ENCODE results near the gene DHRSX. TPM values are rescaled to one million over a fixed set of nuclear protein-coding genes. Genes with fewer than 3 reads are reported as not detected.
"Not testable (repeated sequence)": the region's sequence is repeated elsewhere in the genome, so short reads cannot be mapped to it uniquely, and the experiment has no call there.

DHRSX gene
- total RNA-seq, 1 donor from 2014 or later = 23.2 TPM

DNA sequence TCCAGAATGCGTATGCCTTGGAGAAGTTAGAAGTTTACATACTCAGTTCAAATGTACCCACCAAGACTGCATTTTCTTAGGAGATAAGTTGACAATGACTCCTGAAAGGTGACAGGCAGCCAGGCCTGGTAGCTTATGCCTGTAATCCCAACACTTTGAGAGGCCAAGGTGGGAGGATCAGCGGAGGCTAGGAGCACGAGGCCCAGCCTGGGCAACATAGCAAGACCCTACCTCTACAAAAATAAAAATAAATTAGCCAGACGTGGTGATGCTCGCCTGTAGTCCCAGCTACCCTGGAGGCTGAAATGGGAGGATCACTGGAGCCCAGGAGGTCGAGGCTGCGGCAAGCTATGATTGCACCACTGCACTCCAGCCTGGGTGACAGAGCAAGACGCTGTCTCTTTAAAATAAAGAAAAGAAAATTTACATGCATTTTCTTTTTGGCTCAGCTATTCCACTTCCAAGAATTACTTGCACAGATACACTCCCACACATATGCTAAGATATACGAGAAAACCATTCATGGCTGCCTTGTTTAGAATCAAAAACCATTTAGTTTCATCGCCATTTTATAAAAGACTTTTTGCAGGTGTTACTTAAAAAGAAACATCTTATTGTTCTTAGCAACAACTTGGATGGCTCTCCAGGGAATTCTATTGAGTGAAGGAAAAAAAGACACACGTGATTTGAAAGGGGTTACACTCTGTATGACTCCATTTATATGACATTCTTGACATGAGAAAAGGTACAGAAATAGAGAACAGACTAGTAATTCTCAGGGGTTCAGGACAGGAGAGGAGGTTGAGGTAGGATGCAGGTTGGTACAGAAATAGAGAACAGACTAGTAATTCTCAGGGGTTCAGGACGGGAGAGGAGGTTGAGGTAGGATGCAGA, 66.3 kb downstream of the DHRSX start:
- DNase-seq (ENCODE audit: low spot score in 2 of 2) = no peak
- FAIRE-seq = no peak

DNA sequence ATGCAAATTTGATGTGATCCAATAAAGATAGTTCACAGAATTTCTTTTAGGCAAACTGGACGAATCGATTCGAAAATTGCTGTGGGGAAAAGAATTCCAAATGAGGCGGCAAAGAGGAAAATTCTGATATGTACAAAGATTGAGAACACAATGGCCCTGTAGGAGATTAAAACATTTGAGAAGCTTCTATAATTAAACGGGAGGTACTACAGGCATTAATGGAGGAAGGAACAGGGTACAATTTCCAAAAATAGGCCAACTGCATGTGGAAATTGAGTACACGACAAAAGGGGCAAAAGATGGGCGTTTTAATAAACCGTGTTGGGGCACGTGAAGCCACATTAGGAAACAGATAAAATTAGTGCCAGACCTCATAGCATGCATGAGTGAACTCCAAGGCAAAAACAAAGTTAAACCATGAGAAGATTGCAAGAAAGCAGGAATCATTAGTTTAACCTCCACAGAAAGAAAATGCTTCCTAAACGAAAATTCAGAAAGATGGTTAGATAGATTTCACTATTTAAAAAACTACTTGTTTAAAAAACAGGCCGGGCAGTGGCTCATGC, 68.4 kb downstream of the DHRSX start:
- no peak for FAIRE-seq

DNA sequence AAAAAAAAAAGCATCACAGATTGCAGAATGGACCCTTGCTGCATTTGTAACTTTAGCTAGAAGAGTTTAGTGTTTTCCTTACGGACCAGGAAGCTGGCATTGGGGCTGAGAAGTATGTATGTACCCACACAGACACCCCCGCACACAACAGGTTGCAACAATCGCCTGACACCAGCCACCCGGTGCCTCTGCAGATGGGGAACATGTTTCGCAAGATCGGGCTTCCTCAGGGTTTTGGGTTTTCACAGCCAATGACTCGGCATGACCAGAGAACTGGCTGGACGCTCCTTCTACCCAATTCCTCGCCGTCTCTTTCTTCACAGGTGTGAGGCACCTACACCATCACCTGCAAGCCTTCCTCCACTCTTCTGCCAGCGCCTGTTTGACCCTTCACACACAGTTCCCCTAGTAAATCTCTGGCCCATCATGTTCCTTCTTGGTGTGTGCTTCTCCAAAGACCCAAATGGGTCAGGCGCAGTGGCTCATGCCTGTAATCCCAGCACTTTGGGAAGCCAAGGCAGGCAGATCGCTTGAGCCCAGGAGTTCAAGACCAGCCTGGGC, 70.4 kb downstream of the DHRSX start:
- no peak for FAIRE-seq
- DNase-seq (ENCODE audit: low spot score in 2 of 2) = no peak

More for the DNA sequence above, 68.4 kb downstream of the DHRSX start:
- no peak for DNase-seq (ENCODE audit: low spot score in 2 of 2)

DNA sequence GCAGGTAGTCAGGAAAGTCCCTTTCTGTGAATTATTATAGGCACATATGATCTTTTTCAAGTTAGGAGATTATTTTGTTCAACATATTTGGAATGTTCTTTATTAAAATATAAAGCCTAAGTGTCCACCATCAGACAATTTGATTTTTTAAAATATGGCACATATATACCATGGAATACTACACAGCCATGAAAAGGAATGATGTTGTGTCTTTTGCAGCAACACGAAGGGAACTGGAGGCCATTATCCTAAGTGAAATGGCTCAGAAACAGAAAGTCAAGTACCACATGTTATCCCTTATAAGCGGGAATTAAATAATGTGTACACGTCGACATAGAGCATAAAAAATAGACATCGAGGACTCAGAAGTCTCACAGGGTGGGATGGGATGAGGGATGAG, 73.0 kb downstream of the DHRSX start:
- FAIRE-seq (no peak), DNase-seq (ENCODE audit: low spot score in 2 of 2) (no peak)

DNA sequence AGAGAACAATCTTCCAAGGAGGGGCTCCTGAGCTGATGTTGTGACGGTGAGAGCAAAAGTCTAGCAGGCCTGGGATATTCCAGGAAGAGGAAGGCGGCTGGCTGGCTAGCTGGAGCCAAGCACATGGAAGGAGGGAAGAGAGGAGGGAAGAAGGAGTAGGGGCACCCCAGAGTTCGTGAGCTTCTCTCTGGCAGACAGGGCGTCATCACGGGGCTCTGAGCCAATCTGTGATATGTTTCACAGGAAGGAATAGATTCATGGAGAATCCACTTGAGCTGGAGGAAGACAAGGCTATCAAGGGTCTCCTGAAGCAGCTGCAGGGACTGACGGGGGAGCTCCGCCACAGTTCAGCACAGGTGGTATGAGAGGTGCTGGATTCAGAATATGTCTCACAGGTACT, 73.6 kb downstream of the DHRSX start:
- FAIRE-seq (no peak), DNase-seq (ENCODE audit: low spot score in 2 of 2) (no peak)

DNA sequence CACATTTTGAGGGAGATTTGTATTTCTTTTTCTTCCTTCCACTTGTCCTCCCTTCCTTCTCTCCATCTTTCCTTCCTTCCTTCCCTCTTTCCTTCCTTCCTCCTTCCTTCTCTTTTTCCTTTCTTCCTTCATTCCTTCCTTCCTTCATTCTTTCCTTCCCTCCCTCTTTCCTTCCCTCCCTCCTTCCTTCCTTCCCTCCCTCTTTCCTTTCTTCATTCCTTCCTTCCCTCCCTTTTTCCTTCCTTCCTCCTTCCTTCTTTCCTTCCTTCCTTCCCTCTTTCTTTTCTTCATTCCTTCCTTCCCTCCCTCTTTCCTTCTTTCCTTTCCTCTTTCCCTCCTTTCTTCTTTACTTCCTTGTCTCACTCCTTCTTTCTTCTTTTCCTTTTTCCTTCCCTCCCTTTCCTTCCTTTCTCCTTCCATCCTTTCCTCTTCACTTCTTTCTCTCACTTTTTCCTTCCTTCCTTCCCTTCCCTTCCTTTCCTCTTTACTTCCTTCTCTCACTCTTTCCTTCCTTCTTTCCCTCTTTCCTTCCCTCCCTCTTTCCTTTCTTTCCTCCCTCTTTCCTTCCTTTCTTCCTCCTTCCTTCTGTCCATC, 74.4 kb downstream of the DHRSX start:
- DNase-seq (ENCODE audit: low spot score in 2 of 2) = no peak
- no peak for FAIRE-seq

DNA sequence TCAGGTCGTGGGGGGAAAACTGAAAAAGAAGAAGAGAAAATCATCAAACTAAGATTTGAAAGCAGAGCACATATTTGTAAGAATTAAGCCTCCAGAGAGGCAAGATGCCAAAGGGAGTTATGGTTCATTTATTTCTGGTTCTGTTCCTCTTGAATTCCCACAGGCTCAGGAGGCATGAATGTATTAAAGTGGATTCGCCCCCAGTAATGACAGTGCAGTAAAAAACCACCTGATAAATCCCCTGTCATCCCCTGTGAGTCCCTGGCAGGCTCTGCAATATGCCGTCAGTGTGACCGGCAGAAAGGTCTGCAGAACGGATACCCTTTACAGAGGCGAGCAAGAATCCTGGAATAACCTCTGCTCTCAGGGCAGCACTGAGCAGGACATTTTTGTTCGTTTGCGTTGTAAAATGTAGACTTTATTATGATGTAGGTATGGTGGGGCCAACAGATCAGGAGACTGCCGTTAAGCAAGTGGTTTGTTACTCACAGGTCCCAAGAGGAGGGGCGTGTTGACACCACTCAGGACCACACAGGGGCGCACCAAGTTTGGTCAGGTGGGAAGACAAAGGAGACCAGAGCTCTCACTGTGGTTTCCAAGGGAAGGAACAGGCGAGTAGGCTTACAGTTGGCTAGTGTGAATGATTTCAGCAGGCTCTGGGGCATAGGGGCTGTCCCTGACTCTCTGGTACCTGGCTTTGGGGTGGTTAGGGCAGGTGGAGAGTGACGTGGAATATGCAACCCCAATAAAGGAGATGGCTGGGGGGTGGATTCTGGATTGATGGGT, 75.3 kb downstream of the DHRSX start:
- FAIRE-seq (no peak), DNase-seq (ENCODE audit: low spot score in 2 of 2) (no peak)

DNA sequence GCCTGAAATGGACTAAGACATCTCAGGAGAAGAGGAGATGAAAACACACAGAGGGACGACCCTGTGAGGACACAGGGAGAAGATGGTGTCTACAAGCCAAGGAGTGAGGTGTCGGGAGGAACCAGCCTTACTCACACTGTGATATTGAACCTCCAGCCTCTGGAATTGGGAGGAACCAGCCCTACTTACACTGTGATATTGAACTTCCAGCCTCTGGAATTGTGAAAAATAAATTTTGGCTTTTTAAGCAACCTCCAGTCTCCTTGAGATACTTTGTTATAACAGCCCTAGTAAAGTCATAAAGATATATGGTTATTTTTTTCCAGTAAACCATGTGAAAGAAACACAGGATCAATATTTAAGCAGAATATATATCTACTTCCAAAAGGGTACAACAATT, 76.5 kb downstream of the DHRSX start:
- FAIRE-seq (no peak), DNase-seq (ENCODE audit: low spot score in 2 of 2) (no peak)

DNA sequence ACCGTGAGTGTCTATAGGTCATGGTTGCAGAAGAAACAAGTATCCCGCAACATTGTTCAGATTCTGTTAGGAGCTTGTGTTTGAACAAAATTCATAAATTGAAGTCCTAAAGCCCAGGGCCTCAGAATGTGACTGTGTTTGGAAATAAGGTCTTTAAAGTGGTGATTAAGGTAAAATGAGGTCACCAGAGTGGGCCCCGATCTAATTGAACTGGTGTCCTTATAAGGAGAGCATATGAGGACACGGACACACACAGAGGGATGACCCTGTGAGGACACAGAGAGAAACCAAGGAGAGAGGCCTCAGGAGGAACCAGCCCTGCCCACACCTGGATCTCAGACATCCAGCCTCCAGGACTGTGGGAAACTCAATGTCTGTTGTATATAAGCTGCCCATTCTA, 76.9 kb downstream of the DHRSX start:
- FAIRE-seq (no peak), DNase-seq (ENCODE audit: low spot score in 2 of 2) (no peak)

DNA sequence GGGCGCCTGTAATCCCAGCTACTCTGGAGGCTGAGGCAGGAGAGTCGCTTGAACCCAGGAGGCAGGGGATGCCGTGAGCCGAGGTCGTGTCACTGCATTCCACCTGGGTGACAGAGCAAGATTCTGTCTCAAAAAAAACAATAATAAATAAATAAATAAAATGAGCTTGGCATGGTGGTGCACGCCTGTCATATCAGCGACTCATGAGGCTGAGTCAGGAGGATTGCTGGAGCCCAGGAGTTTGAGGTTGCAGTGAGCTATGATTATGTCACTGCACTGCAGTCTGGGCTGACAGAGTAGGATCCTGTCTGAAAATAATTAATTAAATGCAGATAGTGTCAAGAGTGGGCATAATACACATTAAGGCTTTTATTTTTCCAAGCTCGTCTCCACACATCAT, 77.5 kb downstream of the DHRSX start:
- no peak for DNase-seq (ENCODE audit: low spot score in 2 of 2)
- FAIRE-seq = no peak

DNA sequence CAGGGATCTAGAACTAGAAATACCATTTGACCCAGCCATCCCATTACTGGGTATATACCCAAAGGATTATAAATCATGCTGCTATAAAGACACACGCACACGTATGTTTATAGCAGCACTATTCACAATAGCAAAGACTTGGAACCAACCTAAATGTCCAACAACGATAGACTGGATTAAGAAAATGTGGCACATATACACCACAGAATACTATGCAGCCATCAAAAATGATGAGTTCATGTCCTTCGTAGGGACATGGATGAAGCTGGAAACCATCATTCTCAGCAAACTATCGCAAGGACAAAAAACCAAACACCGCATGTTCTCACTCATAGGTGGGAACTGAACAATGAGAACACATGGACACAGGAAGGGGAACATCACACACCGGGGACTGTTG, 81.4 kb downstream of the DHRSX start:
- not testable (repeated sequence) for DNase-seq (ENCODE audit: low spot score in 2 of 2); FAIRE-seq

DNA sequence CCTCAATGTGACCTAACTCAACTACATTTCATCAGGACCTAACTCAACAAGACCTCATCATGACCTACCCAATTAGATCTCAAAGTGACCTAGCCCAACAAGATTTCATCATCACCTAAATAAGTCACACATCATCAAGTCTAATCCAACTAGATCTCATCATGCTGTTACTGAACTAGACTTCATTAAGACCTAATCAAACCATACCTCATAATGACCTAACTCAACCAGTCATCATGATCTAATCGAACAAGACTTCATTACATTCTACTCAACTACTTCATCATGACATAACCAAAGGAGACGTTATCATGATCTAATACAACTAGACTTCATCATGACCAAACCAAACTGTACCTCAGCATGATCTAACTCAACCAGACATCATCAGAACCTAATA, 82.8 kb downstream of the DHRSX start:
- FAIRE-seq = no peak
- DNase-seq (ENCODE audit: low spot score in 2 of 2) = no peak

DNA sequence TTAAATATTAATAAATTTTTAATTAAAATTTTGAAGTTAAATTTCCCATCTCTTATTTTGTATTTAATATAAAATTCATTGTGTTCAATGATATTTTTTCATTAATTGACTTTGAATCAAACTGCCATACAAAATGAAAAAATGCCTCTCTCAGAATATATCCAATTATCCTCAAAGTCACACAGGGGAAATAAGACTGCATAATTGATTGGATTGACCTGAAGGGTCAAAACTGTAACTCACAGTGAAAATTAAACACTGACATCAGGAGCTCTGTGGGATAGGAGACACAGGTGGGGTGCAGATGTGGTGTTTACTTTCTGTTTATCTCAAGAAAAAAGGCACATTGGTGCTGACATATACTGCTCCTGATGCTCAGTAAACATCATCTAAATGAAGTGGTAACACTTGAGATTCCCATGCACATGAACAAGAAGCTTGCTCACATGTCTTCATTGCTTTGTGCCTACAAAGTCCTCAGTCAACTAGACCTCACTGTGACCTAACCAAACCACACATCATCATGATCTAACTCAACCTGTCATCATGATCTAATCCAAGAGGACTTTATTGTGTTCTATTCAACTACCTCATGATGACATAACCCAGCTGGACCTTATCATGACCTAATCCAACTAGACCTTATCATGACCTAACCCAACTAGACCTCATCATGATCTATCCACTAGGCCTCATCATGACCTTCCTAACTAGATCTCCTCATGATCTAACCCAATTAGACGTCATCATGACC, 83.7 kb downstream of the DHRSX start:
- FAIRE-seq = no peak
- DNase-seq (ENCODE audit: low spot score in 2 of 2) = no peak

DNA sequence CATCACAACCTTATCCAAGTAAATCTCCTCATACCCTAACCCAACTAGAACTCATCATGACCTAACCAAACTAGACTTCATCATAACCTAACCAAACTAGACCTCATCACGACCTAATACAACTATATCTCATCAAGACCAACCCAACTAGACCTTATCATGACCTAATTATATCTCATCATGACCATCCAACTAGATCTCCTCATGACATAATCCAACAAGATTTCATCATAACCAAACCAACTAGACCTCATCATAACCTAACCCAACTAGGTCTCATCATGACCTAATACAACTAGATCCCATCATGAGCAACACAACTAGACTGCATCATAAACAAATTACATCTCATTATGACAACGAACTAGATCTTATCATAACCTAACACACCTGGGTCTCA, 86.4 kb downstream of the DHRSX start:
- DNase-seq (ENCODE audit: low spot score in 2 of 2) (no peak), FAIRE-seq (no peak)

DNA sequence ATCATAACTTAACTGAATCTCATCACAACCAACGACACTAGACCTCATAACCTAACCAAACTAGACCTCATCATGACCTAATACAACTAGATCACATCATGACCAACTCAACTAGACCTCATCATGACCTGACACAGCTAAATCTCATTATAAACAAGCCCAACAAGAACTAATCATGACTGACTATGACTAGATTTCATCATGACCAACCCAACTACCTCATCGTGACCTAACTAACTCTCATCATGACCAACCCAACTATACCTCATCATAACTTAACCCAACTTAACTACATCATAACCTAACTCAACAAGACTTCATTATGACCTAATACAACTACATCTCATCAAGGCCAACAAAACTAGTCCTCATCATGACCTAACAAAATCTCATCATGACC, 86.8 kb downstream of the DHRSX start:
- DNase-seq (ENCODE audit: low spot score in 2 of 2) = no peak
- FAIRE-seq = no peak

DNA sequence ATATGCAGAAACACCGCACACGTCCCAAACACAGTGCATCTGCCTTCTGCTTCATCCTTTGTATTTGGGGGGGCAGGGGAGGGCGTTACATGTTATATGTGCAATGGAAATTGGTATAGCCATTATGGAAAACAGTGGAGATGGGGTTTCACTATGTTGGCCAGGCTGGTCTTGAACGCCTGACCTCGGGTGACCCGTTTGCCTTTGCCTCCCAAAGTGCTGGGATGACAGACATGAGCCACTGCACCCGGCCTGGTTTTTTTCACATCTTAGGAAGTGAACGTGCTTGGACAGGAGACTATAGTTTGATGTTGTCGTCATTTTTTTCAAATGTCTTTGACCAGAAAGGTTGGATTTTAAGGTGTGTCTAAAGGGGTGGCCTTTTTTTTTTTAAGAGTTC, 88.6 kb downstream of the DHRSX start:
- FAIRE-seq = no peak
- DNase-seq (ENCODE audit: low spot score in 2 of 2) = no peak

DNA sequence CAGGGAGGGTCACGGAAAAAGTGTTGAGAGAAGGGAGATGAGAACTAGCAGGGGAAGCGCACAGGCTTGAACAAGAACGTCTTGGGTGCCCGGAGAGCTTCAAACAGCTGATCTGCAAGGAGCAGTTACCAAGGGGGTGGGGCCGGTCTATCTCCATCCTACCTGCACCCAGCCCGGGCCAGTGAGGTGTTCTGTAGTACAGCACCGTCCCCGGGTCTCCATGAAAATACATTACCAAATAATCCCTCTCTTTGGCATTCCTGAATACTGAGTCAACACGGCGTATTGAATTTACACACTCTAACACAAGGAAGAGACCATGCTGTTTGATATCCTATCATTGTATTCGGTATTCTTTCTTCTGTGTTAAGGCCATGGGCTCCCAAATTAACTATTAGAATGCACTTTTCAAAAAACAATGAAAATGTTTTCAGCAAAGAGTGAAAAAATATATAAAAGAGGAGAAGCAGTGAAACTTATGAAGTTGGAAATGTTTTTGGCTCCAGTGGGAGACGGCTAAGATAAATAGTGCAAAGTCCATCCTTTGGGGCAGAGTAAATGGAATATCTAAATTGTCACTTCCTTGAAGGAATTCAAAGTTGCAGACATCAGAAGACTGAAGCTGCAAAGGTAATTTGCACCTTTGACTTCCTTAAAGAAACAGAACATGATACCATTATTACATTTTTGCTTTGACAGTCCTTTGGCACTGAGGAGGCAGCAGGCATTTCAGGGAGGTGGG, 90.3 kb downstream of the DHRSX start:
- DNase-seq (ENCODE audit: low spot score in 2 of 2) (no peak), FAIRE-seq (no peak)

DNA sequence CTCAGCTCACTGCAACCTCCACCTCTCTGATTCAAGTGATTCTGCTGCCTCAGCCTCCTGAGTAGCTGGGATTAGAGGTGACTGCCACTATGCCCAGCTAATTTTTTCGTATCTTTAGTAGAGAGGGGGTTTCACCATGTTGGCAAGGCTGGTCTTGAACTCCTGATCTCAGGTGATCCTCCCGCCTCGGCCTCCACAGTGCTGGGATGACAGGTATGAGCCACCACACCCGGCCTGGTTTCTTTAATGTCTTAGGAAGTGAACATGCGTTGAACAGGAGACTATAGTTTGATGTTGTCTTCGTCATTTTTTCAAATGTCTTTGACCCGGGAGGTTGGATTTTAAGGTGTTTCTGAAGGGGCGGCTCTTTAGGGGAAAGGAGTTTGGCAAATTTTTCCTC, 91.0 kb downstream of the DHRSX start:
- FAIRE-seq (no peak), DNase-seq (ENCODE audit: low spot score in 2 of 2) (no peak)

DNA sequence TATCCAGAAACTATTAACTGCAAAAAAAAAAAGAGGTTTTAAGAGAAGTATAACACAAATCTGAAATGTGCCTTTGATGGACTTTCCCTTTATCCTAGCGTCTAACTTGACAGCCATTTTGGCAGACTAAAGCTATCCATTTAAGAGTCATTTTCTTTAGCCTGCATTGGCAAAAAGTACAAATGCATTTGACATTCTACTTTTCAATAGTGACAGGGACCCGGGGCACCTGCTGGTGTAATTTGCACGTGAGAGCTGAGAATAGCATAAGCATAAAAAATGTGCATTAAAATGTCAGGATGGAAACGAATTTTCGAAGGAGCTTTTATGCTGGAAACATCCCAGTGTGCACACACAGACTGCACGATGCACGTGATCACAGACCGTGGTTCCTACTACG, 91.9 kb downstream of the DHRSX start:
- no peak for DNase-seq (ENCODE audit: low spot score in 2 of 2)
- no peak for FAIRE-seq

Measured in frontal cortex (tissue), 4 donors.